Fibroblast of peridontal ligament (primary cell): Measurements from ENCODE around the gene CELSR2.

Experiments
- DNase-seq: peaks from one replicate; pipeline ENCODE4 v3.0.0-alpha.2; 2010; ENCODE audit errors: extremely low read depth

Gene CELSR2

DNA sequence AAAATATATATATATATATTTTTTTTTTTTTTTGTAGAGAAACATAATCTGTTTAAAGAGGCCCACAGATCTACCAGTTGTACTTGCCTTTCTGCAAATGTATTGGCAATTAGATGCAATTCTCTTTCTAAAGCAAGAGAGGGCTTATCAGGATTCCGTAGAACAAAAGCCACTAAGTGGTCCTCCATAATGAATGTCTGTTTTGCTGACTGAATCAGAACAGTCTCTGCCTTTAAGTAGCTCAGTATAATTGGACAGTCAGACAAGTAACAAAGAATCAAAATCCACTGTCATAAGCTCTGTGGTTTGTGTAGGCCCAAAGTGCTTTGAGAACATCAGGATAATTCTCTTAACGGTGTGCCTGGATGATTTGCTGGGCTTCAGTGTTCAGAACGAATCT is 18.3 kb upstream of the CELSR2 start:
- DNase-seq: no peak

DNA sequence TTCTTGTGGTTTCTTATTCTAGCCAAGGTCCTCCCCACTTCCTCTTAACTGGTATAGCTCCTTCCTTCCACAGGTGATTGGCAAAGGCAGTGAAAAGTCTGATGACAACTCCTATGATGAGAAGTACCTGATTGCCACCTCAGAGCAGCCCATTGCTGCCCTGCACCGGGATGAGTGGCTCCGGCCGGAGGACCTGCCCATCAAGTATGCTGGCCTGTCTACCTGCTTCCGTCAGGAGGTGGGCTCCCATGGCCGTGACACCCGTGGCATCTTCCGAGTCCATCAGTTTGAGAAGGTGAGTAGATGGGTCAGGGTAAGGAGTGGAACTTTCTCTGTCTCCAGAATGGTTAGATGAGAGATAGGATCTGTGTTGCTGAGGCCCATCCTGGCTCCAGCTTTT is 14.2 kb upstream of the CELSR2 start:
- no peak for DNase-seq

DNA sequence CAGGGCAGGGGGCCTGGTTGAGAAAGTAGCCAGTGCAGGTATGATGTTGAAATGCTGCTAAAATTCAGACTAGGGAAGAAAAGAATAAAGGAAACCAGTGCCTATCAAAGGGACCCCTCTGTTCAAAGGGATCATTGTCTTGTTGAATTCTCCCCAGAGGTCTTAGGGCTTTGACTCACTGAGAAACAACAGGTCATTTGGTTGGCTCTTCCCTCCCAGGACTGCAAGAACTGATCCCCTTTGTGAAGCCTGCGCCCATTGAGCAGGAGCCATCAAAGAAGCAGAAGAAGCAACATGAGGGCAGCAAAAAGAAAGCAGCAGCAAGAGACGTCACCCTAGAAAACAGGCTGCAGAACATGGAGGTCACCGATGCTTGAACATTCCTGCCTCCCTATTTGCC is 11.8 kb upstream of the CELSR2 start:
- no peak for DNase-seq

DNA sequence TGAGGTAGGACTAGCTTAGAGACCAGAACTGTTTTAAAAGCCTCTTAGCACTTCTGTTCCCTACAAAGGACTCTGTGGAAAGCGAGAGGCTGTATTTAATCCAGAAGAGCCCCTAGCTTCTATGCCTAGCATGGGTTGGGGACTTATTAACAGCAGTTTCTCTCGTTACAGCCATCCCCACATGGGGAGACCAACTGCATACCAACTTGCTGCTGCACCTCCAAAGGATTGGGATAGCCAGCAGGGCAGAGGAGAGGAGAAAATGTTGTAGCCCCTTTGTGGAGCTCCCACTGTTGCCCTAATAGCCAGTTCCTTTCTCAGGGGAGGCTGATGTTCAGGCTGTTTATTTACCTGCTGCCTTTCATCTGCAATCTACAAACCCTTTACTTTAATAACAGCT is 11.0 kb upstream of the CELSR2 start:
- DNase-seq: no peak

DNA sequence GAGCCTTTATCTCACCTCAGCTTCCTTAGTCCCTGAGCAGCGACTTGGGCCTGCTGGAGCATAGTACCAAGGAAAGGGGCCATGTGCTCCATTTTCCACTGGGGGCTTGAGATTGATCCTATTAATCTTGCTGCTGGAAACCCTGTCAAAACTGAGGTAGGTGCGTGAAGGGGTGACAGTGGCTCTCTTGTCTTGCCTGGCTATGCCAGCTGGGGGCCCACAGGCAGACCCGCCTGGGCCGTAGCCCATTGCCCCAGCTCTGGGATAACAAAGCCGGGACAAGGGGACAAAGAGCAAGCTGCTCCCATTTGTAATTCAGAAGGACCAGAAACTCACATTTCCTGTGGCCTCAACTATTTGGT is 10.3 kb upstream of the CELSR2 start:
- DNase-seq: no peak

DNA sequence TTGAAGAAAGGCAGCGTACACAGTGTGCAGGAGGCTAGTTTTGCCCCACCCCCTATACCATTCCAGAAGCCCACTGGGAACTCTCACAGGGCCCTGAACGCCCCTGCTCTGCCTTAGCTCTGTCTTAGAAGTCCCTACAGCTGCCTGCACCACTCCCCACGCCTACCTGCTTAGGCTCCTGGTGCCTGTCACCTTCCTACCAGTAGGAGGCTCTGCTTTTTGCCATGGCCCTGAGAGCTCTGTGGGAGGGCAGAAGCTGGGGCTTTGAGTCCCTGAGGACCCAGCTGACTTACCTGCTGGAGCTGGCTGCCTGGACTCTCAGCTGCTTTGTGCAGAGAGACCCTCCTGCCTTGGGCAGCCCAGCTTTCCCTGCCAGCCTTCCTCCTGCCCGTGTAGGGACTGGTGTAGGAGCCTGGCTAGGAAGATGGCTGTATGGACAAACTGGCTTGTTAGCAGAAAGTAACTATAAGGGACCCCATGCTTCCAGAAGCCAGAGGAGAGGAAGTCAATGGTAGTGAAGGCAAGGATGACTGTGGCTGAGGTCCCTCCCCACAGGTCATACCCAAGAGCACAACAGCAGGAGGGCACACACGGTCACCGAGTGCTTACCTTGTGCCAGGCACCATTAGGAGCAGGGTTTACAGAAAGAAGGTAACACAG is 9.8 kb upstream of the CELSR2 start:
- no peak for DNase-seq

DNA sequence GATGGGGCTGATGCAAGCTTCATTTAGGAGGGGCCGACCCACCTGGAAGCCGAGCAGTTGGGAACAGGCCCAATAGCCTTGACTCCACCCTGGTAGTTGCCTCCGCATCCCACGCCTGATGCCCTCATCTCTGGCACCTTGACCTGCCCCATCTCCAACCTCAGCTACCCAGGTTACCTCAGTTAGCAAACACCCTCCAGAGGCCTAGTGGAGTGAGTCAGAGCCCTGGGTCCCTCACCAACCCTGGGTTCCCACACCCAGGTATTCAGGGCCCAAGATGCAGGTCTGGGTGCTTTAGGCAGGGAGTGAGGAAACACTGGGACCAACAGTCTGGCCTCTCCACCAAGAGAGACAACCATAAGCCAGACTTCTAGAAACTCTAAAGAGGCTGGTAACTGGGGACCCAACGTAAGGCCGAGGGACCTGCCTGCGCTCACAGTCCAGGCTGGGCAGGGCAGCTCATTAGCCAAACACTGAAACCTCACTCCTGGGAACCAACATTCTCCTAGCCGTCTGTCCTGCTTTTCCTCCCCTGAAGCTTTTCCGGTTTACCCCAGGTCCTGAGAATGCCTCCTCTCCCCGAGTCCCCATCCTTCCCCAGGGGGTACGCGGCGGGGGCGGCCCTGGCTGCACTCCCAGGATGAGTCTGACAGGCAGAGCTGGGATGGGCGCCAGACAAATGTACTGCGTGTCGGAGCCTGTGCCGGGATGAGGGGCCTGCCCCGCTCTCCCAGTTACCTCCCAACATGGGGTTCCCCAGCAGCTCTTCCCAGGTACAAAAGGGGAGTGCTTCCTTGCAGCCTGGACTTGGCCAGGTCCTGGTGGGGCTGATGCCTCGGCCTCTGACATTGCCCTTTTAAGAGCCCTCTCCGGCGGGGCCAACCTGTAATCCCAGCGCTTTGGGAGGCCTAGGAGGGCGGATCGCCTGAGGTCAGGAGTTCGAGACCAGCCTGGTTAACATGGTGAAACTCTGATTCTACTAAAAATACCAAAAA is 8.9 kb upstream of the CELSR2 start:
- DNase-seq: peak; percentile 29

DNA sequence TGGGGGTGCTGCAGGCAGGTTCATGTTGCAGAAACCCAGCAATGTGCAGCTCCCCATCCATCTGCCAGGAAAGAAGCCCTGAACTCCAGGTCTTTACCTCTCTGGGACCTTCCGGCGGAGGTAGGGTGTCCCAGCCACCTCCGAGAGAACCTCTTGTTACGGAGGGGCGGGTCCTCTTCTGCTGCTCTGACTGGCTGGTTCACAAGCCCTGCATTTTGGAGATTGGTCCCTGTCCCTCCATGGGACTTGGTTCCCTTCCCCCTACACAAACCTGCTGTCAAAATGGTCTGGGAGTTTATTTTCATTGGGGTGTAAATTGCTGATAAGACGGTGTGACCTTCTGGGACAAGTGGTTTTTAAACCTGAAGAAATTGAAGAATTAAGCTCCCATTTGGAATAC is 8.0 kb upstream of the CELSR2 start:
- no peak for DNase-seq

DNA sequence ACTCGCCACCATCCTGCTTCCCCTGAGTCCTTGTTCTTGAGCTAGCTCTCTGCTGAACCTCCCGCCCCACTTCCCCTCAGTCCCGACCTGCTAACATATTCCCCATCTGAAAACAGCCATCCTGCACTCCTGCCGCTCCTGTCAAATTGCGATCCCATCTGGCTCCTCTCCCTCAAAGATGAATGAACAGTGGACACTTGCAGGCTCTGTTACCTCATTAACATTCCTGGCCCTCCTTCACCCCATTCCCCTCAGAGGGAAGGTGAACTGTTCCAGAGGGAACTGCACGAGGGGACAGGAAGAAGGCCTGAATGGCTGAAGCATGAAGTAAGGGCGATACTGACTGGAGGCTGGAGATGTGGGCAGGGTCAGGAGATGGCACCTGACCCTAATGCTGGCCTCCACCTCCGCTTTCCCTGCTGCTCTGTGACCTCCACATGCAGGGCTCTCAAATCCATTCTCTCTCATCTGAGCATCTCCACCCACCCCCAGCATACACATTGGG is 7.4 kb upstream of the CELSR2 start:
- no peak for DNase-seq

DNA sequence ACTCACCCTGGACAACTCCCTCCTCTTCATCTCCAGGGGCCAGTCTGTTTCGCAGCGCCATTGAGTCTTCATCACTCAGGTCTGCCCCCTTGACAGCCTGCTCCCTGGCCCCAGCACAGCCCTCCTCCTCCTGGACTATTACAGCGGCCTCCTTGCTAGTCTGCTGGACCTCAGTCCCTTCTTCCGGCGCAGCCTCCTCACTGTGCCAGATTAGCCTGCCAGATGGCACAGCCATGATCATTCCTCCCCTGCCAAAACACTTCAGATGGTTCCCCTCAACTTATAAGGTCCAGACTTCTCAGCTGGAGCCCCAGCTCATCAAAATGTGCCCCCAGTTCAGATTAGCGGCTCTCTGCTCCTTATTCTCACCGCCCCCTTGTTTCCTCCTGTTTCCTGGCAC is 7.0 kb upstream of the CELSR2 start:
- peak; percentile 37 for DNase-seq

DNA sequence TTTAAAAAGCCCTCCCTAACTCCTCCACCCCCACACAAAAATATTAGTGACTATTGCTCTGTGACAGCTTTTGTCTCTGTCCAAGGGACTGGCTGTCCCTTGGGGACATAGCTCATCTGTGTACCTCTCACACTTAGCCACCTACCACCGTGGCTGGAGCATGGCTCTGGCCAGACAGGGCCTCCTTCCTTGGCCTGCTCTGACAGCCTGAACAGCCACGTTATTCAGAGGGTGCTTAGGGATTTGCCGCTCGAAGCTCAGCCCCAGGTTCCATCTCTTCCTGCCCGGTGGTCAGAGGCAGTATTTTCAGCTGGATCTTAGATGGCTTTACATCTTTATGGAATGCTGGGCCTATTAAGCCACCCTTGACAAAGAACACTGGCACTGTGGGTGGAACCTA is 6.1 kb upstream of the CELSR2 start:
- no peak for DNase-seq

DNA sequence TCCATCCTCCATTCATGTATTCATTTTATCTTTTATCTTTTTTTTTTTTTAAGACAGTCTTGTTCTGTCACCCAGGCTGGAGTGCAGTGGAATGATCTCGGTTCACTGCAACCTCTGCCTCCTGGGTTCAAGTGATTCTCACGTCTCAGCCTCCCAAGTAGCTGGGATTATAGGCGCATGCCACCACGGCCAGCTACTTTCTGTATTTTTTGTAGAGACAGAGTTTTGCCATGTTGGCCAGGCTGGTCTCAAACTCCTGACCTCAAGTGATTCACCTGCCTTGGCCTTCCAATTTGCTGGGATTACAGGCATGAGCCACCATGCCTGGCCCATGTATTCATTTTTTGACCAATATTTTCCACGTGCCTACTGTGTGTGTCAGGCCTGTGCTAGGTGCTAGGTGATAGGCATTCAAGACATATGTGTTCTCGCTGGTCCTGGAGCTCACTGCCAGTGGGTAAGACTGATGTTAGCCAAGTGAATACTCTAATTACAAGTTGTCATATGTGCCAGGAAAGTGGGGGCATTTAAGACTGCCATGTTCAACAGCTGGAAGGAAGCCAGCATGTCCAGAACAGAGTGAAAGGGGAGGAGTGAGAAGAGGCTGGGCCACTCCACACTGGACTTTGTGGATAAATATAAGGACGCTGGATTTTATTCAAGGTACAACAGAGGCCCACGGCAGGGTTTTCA is 5.3 kb upstream of the CELSR2 start:
- DNase-seq: no peak

DNA sequence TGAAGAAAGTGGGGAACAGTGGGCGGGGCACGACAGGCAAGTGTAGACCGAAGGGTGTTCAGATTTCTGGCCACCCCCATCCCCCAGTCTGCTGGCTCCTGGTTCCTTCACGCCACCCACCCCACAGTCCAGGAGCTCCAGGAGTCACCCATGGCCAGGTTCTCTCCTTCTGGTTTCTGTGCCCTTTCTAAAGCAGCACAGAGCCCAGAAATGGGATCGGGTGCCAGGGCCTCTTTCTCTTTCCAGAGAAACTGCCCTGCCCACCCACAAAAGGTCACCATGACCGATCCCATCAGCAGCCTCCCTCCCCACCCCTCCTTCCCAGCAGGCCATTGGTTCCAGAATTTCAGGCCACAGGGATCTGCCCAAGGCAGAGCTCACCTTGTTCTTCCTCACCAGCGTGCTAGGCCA is 3.2 kb upstream of the CELSR2 start:
- DNase-seq: no peak

DNA sequence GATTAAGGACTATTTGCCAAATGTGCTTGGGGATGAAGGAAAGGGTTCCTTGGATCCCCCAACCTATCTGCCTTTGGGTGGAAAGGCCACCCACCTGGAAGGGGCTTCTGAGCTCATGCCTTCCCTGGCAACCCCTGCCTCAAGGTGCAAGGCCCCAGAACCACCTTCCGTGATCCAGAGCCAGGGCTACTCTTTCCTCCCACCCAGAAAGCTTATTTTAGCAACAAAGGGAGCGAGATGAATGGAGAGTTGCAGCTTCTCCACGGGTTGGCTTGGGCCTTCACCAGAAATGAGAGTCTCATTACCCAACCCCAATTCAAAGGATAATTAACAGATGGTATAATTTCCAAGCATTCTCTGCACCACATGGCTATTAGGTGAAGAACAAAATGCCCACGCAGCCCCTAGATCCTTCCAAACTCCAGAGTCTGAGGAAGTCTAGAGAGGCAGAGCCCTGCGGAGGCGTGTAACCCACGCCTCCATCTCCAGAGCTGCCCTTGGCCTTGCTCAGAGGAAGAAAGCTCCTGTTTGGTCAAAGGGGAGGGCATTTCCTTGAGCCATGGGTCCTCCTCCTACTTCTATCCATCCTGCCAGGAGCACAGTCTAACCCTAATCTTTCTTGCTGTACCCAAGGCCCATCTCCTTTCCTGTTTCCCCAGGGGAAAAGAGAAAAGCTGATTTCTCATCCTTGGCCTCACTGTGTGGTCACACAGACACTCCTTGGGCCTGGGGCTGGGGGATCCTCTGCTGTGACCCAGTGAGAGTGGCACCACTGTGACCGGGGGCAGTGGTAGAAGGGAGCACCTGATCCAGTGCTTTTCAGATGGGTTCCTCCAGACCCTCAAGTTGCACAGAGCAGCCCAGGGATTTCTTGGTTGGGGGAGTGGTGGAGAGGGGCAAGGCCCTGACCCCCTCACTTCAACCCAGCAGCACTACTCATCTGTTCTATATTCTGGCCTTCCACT is 1.7 kb upstream of the CELSR2 start:
- DNase-seq: no peak

DNA sequence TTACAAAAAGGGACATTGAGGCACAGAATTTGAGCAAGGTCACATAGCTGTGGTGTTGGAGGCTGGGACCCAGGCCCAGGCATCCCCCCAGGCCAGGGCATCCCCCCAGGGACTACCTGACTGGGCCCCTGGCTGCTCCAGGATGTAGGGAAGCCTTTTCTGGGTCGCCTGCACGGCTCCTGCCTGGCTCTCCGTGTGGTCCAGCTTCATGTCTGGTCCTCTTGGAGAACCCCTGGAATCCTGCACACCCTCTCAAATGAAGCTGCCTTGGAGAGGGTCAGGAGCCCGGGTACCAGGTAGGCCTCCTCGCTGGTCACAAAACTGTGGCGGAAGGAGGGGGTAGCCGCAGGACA is 919 bp upstream of the CELSR2 start:
- DNase-seq: no peak

DNA sequence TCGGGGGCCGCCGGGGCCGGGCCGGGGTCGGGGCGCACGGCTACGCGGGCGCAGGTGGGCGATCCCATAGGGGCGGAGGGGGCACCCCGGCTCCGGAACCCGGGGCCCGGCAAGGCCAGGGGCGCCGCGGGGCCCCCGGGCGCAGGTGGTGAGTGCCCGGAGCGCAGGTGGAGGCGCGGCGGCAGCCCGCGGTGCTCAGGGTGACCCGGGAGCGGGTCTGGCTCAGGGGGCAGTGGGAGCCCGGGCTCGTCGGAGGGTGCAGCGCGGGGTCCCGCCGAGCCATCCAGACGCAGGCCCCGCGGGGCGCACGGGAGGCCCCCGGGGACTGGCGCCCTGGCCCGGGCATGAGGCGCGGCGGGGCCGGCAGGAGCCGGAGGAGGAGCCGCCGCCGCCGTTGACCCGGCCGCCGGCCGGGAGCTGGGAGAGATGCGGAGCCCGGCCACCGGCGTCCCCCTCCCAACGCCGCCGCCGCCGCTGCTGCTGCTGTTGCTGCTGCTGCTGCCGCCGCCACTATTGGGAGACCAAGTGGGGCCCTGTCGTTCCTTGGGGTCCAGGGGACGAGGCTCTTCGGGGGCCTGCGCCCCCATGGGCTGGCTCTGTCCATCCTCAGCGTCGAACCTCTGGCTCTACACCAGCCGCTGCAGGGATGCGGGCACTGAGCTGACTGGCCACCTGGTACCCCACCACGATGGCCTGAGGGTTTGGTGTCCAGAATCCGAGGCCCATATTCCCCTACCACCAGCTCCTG is 489 bp downstream of the CELSR2 start:
- no peak for DNase-seq

DNA sequence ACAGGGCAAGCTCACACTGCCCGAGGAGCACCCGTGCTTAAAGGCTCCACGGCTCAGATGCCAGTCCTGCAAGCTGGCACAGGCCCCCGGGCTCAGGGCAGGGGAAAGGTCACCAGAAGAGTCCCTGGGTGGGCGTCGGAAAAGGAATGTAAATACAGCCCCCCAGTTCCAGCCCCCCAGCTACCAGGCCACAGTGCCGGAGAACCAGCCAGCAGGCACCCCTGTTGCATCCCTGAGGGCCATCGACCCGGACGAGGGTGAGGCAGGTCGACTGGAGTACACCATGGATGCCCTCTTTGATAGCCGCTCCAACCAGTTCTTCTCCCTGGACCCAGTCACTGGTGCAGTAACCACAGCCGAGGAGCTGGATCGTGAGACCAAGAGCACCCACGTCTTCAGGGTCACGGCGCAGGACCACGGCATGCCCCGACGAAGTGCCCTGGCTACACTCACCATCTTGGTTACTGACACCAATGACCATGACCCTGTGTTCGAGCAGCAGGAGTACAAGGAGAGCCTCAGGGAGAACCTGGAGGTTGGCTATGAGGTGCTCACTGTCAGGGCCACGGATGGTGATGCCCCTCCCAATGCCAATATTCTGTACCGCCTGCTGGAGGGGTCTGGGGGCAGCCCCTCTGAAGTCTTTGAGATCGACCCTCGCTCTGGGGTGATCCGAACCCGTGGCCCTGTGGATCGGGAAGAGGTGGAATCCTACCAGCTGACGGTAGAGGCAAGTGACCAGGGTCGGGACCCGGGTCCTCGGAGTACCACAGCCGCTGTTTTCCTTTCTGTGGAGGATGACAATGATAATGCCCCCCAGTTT is 1.3 kb downstream of the CELSR2 start:
- no peak for DNase-seq

DNA sequence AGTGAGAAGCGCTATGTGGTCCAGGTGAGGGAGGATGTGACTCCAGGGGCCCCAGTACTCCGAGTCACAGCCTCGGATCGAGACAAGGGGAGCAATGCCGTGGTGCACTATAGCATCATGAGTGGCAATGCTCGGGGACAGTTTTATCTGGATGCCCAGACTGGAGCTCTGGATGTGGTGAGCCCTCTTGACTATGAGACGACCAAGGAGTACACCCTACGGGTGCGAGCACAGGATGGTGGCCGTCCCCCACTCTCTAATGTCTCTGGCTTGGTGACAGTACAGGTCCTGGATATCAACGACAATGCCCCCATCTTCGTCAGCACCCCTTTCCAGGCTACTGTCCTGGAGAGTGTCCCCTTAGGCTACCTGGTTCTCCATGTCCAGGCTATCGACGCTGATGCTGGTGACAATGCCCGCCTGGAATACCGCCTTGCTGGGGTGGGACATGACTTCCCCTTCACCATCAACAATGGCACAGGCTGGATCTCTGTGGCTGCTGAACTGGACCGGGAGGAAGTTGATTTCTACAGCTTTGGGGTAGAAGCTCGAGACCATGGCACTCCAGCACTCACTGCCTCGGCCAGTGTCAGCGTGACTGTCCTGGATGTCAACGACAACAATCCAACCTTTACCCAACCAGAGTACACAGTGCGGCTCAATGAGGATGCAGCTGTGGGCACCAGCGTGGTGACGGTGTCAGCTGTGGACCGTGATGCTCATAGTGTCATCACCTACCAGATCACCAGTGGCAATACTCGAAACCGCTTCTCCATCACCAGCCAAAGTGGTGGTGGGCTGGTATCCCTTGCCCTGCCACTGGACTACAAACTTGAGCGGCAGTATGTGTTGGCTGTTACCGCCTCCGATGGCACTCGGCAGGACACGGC is 2.2 kb downstream of the CELSR2 start:
- DNase-seq: no peak
